Limb (tissue), 2 donors: ENCODE data around the gene FAM186B.

Experiments
- DNase-seq, 2 donors: peaks; one replicate each; pipeline ENCODE4 v3.0.0-alpha.2; 2016; ENCODE audit errors: extremely low spot score in 2 of 2

The FAM186B gene

DNA sequence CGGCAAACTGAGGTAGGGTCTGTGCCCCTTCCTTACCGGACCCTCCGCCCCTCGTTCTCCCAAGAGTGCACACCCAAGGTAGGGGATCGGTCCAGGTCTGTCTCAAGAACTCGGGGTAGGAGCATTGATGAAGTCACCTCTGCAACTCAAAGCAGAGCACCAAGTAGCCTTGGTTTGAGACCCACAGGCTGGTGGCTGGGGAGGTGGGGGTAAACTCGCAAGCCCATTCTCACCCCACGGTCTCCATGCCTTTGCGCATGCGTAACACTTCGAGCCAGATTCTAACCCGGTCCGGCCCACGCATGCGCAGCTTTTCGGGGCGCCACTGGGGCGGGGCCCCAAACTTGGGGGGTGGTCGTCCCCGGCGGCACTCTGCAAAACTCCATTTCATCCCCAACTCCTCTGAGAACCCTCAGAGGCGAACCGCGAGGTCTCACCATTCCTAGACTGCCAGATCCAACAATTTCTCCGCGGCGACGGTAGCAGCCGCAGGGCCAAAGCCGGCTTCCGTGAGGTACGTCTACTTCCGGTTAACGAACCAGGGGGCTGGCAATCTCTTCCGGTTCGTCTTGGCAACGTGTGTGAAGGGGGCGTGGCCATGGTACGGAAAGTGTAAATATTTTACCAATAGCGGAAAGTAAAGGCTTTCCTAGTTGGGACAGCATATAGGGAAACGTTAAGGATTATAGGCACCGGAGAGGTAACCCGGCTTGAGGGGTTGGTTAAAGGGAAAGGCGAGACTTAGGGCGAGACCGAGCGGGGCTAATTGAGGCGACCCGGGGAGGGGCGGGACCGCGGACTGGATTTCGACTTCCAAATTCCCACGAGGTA is 37.6 kb downstream of the FAM186B start, which contains the start of gene MCRS1:
MCRS1 (minus strand) TSS at position 532 of the 831 bp plus-strand sequence. CDS start 1,411 bp downstream, outside the sequence.
- peak; percentile 92 to 96 for DNase-seq

DNA sequence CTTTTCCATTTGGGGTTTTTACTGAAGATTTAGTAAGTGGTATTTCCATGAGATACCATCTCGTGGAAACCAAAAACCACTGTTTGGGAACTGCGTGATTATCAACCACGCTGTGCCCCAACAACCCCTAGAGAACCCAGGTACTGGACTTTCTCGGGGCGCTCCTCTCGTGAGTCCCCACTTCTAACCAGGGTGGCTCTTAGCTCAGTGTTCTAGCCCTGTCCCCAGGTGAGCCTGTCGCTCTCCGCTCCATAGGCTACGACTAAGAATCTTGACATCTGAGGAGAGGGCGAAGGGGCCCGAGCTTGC is 38.2 kb downstream of the FAM186B start:
- no peak for DNase-seq

- no peak for DNase-seq
These were observed 39.1 kb downstream of the FAM186B start for GRCh38 chr12:49566361-49566760.

- no peak for DNase-seq
These were observed 39.8 kb downstream of the FAM186B start for GRCh38 chr12:49565406-49566265.

GRCh38 chr12:49564686-49565405 is 40.6 kb downstream of the FAM186B start:
- DNase-seq, result no peak

- DNase-seq, result no peak
These were observed 41.3 kb downstream of the FAM186B start for GRCh38 chr12:49563951-49564685.

DNA sequence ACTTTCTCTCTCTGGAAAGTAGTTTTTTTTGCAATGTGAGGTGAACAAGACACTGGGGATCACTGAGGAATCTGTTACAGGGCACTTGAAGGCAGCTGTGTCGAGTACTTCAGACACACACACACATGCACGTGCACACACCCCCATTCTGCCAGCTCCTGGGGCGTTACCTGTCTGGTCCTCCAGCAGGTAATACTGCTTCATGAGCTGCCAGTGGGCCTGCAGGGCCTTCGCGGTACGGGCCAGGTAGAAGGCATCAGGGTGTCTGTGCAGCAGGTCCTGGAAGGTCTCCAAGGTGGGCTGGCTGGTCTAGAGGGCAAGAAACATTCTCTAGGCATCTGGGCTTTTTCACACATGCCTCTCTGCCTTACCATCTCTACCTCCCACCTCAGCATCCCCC is 42.6 kb downstream of the FAM186B start:
- DNase-seq, result no peak

DNA sequence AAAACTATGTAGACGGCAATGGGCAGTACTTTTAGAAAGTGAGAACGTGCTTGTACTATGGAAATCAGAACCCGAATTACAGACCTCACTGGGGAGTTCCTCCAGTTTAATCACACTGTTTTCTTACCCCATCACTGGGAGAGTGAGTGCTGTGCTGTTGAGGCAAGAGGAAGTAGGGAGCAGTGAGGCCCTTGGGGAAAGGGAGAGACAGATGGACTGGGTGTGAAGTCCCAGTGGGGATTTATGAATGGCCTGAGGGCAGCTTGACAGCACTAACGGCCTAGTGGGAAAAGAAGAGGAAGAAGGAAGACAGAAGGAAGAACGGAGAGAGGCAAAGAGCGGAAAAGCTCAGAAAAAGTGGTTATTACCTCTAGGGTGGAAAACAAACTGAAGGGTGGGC is 43.2 kb downstream of the FAM186B start:
- DNase-seq, result no peak

GRCh38 chr12:49560695-49561094 is 44.7 kb downstream of the FAM186B start:
- no peak for DNase-seq

GRCh38 chr12:49559011-49559675 is 46.3 kb downstream of the FAM186B start:
- no peak for DNase-seq

GRCh38 chr12:49558526-49558925 is 46.9 kb downstream of the FAM186B start:
- no peak for DNase-seq

DNA sequence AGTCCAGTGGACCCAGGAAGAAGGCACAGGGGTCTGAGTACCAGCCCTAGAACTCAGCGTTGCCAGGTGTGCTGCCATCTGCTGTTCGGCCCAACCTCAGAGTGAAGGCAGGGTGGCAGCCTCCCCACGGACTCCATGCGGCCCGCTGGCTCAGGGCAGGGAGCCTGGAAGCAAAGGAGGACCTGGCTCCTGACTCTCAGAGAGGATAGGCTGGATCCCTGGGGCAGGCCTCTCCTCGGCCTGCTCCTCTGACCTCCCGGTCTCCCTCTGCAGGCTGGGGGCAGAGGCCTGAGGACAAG is 47.6 kb downstream of the FAM186B start:
- DNase-seq, result no peak

GRCh38 chr12:49557187-49557916 is 48.1 kb downstream of the FAM186B start:
- DNase-seq, result no peak

DNA sequence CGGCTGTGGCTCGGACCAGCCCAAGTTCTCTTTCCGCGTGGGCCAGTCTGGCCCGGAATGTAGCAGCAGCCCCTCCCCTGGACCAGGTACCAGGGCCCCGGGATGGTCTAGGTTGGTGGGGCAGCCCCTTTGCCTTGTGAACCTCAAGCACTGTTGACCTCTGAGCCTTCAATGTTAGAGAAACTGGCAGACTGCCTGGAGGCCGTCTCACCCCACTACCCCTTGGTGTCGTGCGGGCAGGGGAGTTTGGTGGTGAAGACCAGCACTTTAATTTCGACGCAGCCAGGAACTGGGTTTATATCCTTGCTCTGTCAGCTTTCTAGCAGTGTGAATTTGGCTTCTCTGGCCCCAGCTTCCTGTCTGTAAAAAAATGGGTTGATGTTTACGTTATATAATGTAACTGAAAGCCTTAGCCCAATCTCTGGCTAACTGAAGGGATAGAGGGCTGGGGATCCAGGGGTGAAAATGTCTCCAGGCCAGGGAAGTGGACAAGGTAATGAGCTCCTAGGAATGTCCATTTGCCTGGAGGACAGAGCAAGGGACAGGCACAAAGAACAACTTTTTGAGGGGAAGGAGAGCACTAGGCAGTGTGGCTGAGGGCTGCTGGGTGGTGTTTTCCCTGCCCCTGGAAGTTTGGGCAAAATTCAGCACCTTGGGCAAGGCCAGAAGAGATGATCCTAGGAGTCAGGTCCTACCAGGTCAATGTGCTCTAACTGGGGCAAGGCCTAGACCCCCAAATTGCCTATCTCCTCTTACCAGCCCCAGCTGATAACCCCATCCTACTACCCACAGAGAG is 48.9 kb downstream of the FAM186B start:
- DNase-seq, result no peak

DNA sequence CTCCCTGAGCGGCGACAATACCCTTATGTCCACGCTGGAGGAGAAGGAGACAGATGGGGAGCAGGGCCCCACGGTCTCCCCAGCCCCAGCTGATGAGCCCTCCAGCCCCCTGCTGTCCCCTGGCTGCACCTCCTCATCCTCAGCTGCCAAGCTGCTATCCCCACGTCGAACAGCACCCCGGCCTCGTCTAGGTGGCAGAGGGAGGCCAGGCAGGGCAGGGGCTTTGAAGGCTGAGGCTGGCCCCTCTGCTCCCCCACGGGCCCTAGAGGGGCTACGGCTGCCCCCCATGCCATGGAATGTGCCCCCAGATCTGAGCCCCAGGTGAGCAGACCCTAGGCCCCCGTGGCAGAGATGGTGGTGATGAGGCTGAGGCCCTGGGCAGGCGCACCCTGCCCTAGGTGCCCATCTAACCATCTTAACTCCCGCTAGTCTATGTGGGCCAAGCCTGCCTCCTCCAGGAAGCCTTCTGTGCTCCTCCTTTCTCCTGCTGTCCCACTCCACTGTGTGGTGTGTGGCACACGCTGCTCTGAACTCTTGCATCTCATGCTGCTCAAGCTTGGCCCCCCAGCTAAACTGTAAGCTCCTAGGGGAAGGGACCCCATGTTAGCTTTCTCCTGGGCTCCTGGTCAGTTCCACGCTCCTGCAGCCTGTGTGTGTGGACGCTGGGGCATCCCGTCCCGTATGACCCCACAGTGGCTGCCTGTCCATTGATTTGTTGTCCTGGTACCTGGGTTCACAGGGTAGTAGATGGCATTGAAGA is 49.6 kb downstream of the FAM186B start:
- no peak for DNase-seq

DNA sequence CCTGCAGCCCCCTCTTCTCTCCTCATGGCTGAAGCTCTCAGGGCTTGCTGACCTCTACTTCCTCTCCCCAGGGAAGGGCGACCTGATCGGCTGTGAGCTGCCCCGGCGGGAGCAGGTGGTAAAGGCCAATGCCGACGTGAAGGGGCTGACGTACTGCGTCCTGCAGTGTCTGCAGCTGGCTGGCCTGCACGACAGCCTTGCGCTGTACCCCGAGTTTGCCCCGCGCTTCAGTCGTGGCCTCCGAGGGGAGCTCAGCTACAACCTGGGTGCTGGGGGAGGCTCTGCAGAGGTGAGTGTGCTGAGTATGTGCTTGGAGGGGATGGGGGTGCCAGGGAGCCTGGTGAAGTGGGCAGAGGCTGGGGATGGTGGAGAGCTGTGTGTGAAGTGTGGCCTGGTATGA is 51.2 kb downstream of the FAM186B start:
- no peak for DNase-seq

DNA sequence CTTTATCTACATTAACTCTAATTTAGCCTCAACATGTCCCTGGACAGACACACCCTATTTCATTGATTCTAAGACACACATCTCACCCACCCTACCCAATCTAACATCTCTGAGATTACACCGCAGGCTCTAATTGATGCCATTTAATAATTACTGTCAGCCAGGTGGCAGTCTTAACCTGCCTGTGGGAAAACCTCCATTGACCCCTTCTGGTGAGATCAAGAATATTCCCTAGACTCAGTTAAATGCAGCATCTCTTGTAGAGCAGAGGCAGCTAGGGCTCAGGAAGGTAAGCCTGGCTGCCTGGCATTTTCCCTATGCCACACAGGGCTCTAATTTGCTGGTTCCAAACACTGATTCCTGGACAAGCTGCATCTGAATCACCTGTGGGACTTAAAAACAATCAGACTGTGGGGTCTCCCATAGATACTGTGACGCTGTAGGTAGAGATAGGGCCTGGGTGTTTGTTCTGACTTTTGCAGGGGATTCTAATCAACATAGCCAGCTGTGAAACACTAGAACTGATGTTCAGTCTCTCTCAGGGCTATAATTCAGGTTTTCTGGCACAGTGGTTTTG is 51.8 kb downstream of the FAM186B start:
- no peak for DNase-seq

DNA sequence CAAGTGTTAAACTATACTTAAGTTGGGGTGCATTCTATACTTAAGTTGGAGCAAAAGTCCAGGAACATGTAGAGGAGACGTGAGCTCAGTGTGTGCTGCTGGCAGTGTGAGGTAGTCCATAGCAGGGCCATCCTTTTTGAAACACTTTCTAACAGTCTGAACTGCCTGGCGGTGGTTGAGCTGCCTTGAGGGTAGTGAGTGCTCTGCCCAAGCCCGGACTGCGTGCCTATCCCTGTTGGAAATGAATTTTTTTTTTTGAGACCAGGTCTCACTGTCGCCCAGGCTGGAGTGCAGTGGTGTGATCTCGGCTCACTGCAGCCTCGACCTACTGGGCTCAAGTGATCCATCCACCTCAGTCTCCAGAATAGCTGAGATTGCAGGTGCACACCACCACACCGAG is 52.5 kb downstream of the FAM186B start:
- no peak for DNase-seq
